ENCODE results near the gene HES4.

The HES4 gene

DNA sequence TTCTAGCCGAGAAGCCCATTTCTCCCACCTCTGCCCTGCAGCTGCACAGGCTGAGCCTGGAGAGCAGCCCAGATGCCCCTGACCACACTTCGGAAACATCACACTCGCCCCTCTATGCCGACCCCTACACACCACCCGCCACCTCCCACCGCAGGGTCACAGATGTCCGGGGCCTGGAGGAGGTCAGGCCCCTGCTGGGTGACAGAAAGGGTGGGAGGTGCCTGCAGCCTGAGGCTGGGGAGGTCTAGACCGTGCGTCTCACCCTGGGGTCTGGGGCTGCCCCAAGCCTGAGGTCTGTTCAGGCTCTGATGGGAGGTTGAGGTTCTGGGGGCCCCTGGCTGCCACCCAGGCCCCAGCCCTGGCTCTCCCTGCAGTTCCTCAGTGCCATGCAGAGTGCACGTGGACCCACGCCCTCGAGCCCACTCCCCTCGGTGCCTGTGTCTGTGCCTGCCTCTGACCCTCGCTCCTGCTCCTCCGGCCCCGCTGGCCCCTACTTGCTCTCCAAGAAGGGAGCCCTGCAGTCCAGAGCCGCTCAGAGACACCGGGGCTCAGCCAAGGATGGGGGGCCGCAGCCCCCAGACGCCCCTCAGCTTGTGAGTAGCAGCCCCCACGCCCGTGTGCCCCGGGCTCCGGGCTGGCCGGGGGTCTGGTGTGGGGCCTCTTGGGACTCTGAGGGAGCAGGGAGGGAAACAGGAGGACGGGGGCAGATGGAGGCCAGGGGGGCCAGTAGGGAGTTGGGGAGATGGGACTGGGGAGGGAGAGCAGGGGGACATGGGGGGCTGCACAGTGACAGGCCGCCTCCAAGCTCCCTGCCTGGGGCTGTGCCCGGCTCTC lies 26.2 kb downstream of the HES4 start:
- H3K36me3 ChIP-seq (ENCODE audit: control insufficient read depth in 1 of 2, insufficient read depth in 2 of 2, low read length in 2 of 2), result no peaks in the 10 kb centered on the region
- H3K4me3 ChIP-seq (ENCODE audit: low read depth in 1 of 2, low read length in 2 of 2), result no peak overlapping the region
- peaks cover 0 to 4% of the 10 kb centered on the region in 2 donors for H3K4me1 ChIP-seq (ENCODE audit: control insufficient read depth in 1 of 2, insufficient read depth in 2 of 2, low read length in 2 of 2)
- no peak overlapping the region for H3K27ac ChIP-seq (ENCODE audit: low read depth, low read length)
- no peaks in the 10 kb centered on the region for H3K9me3 ChIP-seq (ENCODE audit: control insufficient read depth in 1 of 2, low read length in 2 of 2)
- no peak overlapping the region for H3K9ac ChIP-seq (ENCODE audit: low read depth in 1 of 2, low read length in 2 of 2)
- H3K27me3 ChIP-seq (ENCODE audit: control insufficient read depth in 1 of 2, insufficient read depth in 2 of 2, low read length in 2 of 2), result peaks cover 16 to 20% of the 10 kb centered on the region in 2 donors

DNA sequence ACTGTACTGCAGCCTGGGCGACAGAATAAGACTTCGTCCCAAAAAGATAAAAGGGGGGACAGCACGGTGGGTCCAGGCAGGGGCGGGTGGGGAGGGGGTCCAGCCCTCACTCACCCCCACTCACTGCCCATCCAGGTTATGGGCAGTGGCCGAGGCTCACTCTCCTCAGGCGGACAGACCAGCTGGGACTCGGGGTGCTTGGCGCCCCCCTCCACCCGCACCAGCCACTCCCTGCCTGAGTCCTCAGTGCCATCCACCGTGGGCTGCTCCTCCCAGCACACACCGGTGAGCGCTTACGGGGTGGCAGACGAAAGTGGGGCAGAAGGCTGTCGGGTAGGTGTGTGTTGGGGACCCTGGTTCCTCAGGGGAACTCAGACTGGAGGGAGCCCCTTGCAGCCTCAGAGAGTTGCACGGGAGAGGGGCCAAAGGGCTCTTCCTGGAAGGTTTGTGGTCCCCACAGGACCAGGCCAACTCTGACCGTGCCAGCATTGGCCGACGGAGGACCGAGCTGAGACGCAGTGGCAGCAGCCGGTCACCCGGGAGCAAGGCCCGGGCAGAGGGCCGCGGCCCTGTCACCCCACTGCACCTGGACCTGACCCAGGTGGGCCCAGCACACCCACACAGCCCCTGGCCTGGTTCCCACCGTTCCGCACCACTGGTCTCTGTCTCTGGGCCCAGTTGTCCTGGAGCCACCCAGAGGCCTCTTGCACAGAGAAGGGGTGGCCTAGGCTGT lies 27.0 kb downstream of the HES4 start:
- peaks cover 0 to 4% of the 10 kb centered on the region in 2 donors for H3K4me1 ChIP-seq (ENCODE audit: control insufficient read depth in 1 of 2, insufficient read depth in 2 of 2, low read length in 2 of 2)
- no peak overlapping the region for H3K9ac ChIP-seq (ENCODE audit: low read depth in 1 of 2, low read length in 2 of 2)
- H3K27me3 ChIP-seq (ENCODE audit: control insufficient read depth in 1 of 2, insufficient read depth in 2 of 2, low read length in 2 of 2), result peaks cover 24 to 25% of the 10 kb centered on the region in 2 donors
- no peak overlapping the region for H3K4me3 ChIP-seq (ENCODE audit: low read depth in 1 of 2, low read length in 2 of 2)
- no peaks in the 10 kb centered on the region for H3K36me3 ChIP-seq (ENCODE audit: control insufficient read depth in 1 of 2, insufficient read depth in 2 of 2, low read length in 2 of 2)
- no peaks in the 10 kb centered on the region for H3K9me3 ChIP-seq (ENCODE audit: control insufficient read depth in 1 of 2, low read length in 2 of 2)
- no peak overlapping the region for H3K27ac ChIP-seq (ENCODE audit: low read depth, low read length)

DNA sequence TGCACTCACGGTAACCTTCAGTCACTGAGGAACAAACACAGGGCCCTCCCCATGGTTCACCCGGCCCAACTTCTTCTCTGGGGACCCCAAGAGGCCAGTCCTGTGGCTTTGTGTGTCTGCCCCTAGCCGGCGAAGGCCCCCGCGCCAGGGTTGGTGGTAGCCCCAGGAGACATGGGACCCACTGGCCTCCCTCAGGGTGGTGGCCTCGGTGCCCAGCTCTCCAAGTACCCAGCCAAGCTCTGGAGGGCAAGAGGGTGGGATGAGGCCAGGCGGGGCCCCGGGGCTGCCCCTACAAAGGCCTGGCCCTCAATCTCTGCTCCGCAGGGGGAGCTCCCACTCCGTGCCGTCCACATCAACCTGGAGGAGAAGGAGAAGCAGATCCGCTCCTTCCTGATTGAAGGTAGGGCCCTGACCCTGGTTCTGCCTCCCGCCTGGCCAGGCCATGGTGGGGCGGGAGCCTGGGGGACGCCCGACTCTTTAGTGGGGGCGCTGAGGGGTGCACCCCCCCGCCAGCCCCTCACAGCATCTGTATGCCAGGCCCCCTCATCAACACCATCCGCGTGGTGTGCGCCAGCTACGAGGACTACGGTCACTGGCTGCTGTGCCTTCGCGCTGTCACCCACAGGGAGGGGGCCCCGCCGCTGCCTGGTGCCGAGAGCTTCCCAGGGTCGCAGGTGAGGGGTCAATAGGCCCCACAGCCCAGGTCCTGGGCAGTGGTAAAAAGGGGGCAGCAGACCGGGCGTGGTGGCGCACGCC lies 28.0 kb downstream of the HES4 start:
- no peaks in the 10 kb centered on the region for H3K36me3 ChIP-seq (ENCODE audit: control insufficient read depth in 1 of 2, insufficient read depth in 2 of 2, low read length in 2 of 2)
- no peak overlapping the region for H3K27ac ChIP-seq (ENCODE audit: low read depth, low read length)
- H3K27me3 ChIP-seq (ENCODE audit: control insufficient read depth in 1 of 2, insufficient read depth in 2 of 2, low read length in 2 of 2), result peaks cover 27 to 33% of the 10 kb centered on the region in 2 donors
- H3K9me3 ChIP-seq (ENCODE audit: control insufficient read depth in 1 of 2, low read length in 2 of 2), result no peaks in the 10 kb centered on the region
- H3K4me3 ChIP-seq (ENCODE audit: low read depth in 1 of 2, low read length in 2 of 2), result no peak overlapping the region
- H3K4me1 ChIP-seq (ENCODE audit: control insufficient read depth in 1 of 2, insufficient read depth in 2 of 2, low read length in 2 of 2), result peaks cover 0 to 10% of the 10 kb centered on the region in 2 donors
- no peak overlapping the region for H3K9ac ChIP-seq (ENCODE audit: low read depth in 1 of 2, low read length in 2 of 2)

DNA sequence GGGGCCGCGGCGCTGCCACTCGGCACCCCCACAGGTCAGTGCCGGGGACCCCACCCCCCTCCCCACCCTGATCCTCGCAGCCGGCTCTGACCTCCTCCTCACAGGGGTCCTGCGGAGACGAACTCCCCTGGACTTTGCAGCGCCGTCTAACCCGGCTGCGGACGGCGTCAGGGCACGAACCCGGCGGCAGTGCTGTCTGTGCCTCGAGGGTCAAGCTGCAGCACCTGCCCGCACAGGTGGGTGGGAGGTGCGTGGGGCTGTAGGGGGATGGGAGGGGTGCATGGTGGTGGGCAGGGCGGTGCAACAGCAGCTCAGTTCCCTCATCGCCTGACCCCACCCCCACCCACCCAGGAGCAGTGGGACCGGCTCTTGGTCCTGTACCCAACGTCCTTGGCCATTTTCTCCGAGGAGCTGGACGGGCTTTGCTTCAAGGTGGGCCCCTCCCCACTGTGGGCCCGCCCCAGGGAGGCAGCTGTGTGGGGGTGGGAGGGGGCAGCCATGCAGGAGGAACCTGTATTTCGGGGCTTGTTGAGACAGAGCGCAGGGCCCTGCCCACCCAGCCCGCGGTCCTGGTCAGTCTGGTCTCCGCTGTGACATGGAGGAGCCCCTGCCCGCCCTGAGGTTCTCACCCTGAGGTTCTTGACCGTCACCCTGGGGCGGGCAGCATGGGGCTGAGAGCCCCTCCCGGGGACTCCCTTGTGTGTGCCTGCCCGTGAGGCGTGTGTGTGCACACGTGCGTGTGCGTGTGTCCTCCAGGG lies 28.7 kb downstream of the HES4 start:
- Histone ChIP-seq H3K36me3 (ENCODE audit: control insufficient read depth in 1 of 2, insufficient read depth in 2 of 2, low read length in 2 of 2) (no peaks in the 10 kb centered on the region), H3K9me3 (ENCODE audit: control insufficient read depth in 1 of 2, low read length in 2 of 2) (no peaks in the 10 kb centered on the region), H3K4me3 (ENCODE audit: low read depth in 1 of 2, low read length in 2 of 2) (no peak overlapping the region), H3K27ac (ENCODE audit: low read depth, low read length) (no peak overlapping the region), H3K27me3 (ENCODE audit: control insufficient read depth in 1 of 2, insufficient read depth in 2 of 2, low read length in 2 of 2) (peaks cover 27 to 33% of the 10 kb centered on the region in 2 donors), H3K9ac (ENCODE audit: low read depth in 1 of 2, low read length in 2 of 2) (no peak overlapping the region), H3K4me1 (ENCODE audit: control insufficient read depth in 1 of 2, insufficient read depth in 2 of 2, low read length in 2 of 2) (peaks cover 4 to 12% of the 10 kb centered on the region in 2 donors)

DNA sequence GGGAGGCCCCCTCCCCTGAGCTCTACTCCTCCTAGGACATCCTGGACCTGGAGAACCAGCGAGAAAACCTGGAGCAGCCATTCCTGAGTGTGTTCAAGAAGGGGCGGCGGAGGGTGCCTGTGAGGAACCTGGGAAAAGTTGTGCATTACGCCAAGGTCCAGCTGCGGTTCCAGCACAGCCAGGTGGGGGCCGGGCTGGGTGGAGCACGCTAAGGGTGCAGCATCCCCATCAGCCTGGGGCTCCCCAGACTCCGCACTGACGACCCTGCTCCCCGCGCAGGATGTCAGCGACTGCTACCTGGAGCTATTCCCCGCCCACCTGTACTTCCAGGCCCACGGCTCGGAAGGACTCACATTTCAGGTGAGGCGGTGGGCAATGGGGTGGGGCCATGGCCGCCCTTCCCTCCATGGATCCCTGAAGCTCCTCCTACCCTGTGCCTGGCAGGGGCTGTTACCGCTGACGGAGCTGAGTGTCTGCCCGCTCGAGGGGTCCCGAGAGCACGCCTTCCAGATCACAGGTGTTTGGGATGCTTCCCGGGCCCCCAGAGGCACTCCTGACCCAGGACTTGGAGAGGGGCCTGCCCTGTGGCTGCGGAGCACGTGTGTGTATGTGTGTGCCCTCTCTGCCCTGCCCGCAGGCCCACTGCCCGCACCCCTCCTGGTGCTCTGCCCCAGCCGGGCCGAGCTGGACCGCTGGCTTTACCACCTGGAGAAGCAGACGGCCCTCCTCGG lies 29.5 kb downstream of the HES4 start:
- Histone ChIP-seq H3K9me3 (ENCODE audit: control insufficient read depth in 1 of 2, low read length in 2 of 2) (no peaks in the 10 kb centered on the region), H3K36me3 (ENCODE audit: control insufficient read depth in 1 of 2, insufficient read depth in 2 of 2, low read length in 2 of 2) (no peaks in the 10 kb centered on the region), H3K4me3 (ENCODE audit: low read depth in 1 of 2, low read length in 2 of 2) (no peak overlapping the region), H3K27me3 (ENCODE audit: control insufficient read depth in 1 of 2, insufficient read depth in 2 of 2, low read length in 2 of 2) (peaks cover 27 to 33% of the 10 kb centered on the region in 2 donors), H3K9ac (ENCODE audit: low read depth in 1 of 2, low read length in 2 of 2) (no peak overlapping the region), H3K27ac (ENCODE audit: low read depth, low read length) (no peak overlapping the region), H3K4me1 (ENCODE audit: control insufficient read depth in 1 of 2, insufficient read depth in 2 of 2, low read length in 2 of 2) (peaks cover 7 to 17% of the 10 kb centered on the region in 2 donors)

DNA sequence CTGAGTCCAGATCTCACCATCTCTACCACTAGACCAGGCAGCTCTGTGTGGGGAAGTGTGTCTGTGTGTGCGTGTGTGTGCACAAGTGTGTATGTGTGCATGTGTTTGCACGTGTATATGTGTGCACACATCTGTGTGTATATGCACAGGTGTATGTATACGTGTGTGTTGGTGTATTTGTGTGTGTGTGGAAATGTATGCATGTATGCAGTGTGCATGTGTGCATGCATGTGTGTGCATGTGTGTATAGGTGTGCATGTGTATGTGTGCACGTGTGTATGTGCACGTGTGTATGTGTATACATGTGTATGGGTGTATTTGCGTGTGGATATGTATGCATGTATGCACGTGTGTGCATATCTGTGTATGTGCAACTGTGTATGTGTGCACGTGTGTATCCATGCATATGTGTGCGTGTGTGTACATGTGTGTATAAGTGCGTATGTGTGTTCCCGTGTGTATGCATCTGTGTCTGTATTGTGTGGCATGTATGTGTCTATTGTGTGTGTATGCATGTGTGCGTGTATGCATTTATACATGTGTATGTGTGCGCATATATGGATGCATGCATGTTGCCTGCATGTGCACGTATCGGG lies 30.5 kb downstream of the HES4 start:
- no peak overlapping the region for H3K9ac ChIP-seq (ENCODE audit: low read depth in 1 of 2, low read length in 2 of 2)
- H3K4me3 ChIP-seq (ENCODE audit: low read depth in 1 of 2, low read length in 2 of 2), result no peak overlapping the region
- peaks cover 7 to 17% of the 10 kb centered on the region in 2 donors for H3K4me1 ChIP-seq (ENCODE audit: control insufficient read depth in 1 of 2, insufficient read depth in 2 of 2, low read length in 2 of 2)
- no peak overlapping the region for H3K27ac ChIP-seq (ENCODE audit: low read depth, low read length)
- no peaks in the 10 kb centered on the region for H3K36me3 ChIP-seq (ENCODE audit: control insufficient read depth in 1 of 2, insufficient read depth in 2 of 2, low read length in 2 of 2)
- H3K27me3 ChIP-seq (ENCODE audit: control insufficient read depth in 1 of 2, insufficient read depth in 2 of 2, low read length in 2 of 2), result peaks cover 27 to 33% of the 10 kb centered on the region in 2 donors
- no peaks in the 10 kb centered on the region for H3K9me3 ChIP-seq (ENCODE audit: control insufficient read depth in 1 of 2, low read length in 2 of 2)

DNA sequence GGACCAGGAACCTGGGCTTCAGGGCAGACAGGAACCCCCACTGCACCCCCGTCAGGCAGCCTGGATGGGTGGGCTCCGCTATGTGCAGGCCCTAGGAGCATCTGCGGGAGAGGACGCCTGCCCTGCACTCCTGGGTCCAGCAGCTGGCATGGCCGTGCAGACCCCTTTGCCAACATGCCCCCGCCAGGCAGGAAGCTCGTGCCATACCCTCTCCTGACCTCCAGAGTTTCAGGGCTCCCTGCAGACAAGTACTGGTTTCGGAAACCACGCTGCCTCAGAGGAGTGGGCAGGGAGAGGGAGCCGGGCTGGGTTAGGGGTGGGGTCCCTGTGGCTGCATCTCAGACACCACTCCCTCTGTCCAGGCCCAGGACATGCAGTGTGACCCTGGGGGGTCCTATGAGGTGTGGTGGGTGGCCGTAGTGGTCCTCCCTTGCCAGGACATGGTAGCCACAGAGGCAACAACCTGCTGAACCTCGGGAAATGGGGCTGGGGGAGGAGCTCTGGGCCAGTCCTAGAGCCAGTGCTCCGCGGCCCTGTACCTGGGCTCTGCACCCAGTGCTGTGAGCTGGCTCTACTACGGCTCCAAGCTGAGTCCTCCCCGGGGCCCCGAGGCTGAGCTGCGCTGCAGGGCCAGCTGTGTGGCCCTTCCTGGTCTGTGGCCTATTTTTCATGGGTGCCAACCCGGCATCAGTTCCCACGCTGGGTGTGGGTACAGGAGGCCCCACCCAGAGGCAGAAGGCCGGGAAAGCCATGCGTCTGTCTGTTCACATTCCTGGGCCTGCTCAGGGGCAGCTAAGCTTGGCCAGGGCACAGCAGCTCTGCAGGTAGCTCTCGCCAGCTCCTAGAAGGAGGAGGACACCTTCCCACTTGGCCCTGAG lies 32.2 kb downstream of the HES4 start:
- no peaks in the 10 kb centered on the region for H3K9me3 ChIP-seq (ENCODE audit: control insufficient read depth in 1 of 2, low read length in 2 of 2)
- peaks cover 7 to 17% of the 10 kb centered on the region in 2 donors for H3K4me1 ChIP-seq (ENCODE audit: control insufficient read depth in 1 of 2, insufficient read depth in 2 of 2, low read length in 2 of 2)
- H3K9ac ChIP-seq (ENCODE audit: low read depth in 1 of 2, low read length in 2 of 2), result no peak overlapping the region
- H3K27ac ChIP-seq (ENCODE audit: low read depth, low read length), result no peak overlapping the region
- H3K36me3 ChIP-seq (ENCODE audit: control insufficient read depth in 1 of 2, insufficient read depth in 2 of 2, low read length in 2 of 2), result no peaks in the 10 kb centered on the region
- H3K4me3 ChIP-seq (ENCODE audit: low read depth in 1 of 2, low read length in 2 of 2), result no peak overlapping the region
- peaks cover 27 to 33% of the 10 kb centered on the region in 2 donors for H3K27me3 ChIP-seq (ENCODE audit: control insufficient read depth in 1 of 2, insufficient read depth in 2 of 2, low read length in 2 of 2)

DNA sequence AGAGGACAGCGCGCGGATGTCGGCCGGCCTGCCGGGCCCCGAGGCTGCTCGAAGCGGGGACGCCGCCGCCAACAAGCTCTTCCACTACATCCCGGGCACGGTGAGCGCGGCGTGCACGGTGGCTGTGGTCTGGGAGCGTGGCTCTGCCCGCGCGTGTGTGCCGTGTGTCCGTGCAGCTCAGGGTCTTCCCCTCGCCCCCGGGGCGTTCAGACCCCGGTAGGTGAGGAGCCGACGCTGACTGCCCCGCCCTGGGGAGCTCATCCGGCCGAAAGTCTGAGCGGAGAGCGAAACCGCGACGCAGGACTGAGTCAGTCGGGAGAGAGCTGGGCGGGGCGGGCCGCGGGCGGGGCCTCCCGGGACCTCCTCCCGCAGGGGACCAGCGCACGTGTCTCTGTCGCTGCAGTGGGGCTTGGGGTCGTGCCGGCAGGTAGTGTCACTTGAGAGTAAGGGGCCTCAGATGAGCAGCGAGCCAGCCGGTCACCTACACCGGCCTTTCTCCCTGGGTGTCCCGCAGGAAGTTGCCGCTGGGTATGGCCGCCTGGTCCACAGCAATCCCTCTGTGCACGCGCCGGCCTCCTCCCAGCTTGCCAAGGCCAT lies 33.1 kb downstream of the HES4 start:
- H3K4me1 ChIP-seq (ENCODE audit: control insufficient read depth in 1 of 2, insufficient read depth in 2 of 2, low read length in 2 of 2), result peaks cover 7 to 17% of the 10 kb centered on the region in 2 donors
- peak overlapping the region; percentile 52 to 65 for H3K9ac ChIP-seq (ENCODE audit: low read depth in 1 of 2, low read length in 2 of 2)
- peak overlapping the region; percentile 68 to 71 for H3K4me3 ChIP-seq (ENCODE audit: low read depth in 1 of 2, low read length in 2 of 2)
- no peaks in the 10 kb centered on the region for H3K9me3 ChIP-seq (ENCODE audit: control insufficient read depth in 1 of 2, low read length in 2 of 2)
- no peaks in the 10 kb centered on the region for H3K36me3 ChIP-seq (ENCODE audit: control insufficient read depth in 1 of 2, insufficient read depth in 2 of 2, low read length in 2 of 2)
- H3K27ac ChIP-seq (ENCODE audit: low read depth, low read length), result peak overlapping the region; percentile 73
- H3K27me3 ChIP-seq (ENCODE audit: control insufficient read depth in 1 of 2, insufficient read depth in 2 of 2, low read length in 2 of 2), result peaks cover 26 to 28% of the 10 kb centered on the region in 2 donors

Data from duodenal mucosa (tissue), 2 donors.